Esophagus squamous epithelium (tissue), 5 donors: ENCODE measurements around the gene CACNA1H. TPM values are rescaled to one million over a fixed set of nuclear protein-coding genes. Genes with fewer than 3 reads are reported as not detected.

Source experiments
- DNase-seq: peaks from one replicate; lab custom pipeline; 2025; lab: John Stamatoyannopoulos, UW
- H3K27ac ChIP-seq, 4 donors: fragments of 200-600 bp; sonication (generic); one replicate each; pipeline ENCODE4 v1.5.1; 2016 to 2019; ENCODE audit warnings: mild to moderate bottlenecking in 1 of 4
- H3K27me3 ChIP-seq, 4 donors: fragments of 200-600 bp; sonication (generic); 1 replicate in 3 of 4; 2 replicates in 1 of 4; pipeline versions ENCODE4 v1.5.1 to v1.6.0; 2017 to 2021; ENCODE audit warnings: antibody characterized with exemption in 1 of 4
- H3K36me3 ChIP-seq, 3 donors: fragments of 200-600 bp; sonication (generic); one replicate each; pipeline ENCODE4 v1.5.1; 2016 to 2019
- H3K4me1 ChIP-seq, 3 donors: fragments of 200-600 bp; sonication (generic); one replicate each; pipeline ENCODE4 v1.5.1; 2017 to 2019
- H3K4me3 ChIP-seq, 4 donors: fragments of 200-600 bp; sonication (generic); 1 replicate in 3 of 4; 2 replicates in 1 of 4; pipeline ENCODE4 v1.5.1; 2016 to 2019; ENCODE audit warnings: mild to moderate bottlenecking in 2 of 4, moderate library complexity in 1 of 4
- H3K9me3 ChIP-seq, 3 donors: fragments of 200-600 bp; sonication (generic); one replicate each; pipeline ENCODE4 v1.5.1; 2016 to 2019
- CTCF ChIP-seq, 6 experiments: fragments of 450-650 bp in 4 of 6; fragments of 200-600 bp in 2 of 6; sonication (generic) in 2 of 6; IDR thresholded peaks; one replicate each; pipeline ENCODE4 v1.5.1; 2016 to 2019; ENCODE audit warnings: antibody characterized with exemption in 6 of 6, mild to moderate bottlenecking in 4 of 6, moderate library complexity in 4 of 6
- POLR2A ChIP-seq, 4 donors: fragments of 450-650 bp; IDR thresholded peaks; one replicate each; pipeline ENCODE4 v1.6.1; 2017; ENCODE audit warnings: antibody characterized with exemption in 4 of 4, mild to moderate bottlenecking in 4 of 4, moderate library complexity in 3 of 4
- WGBS, 2 donors: methylation state at CpG; one replicate each; pipeline ENCODE4 v1.1.5; 2018; 5-methylcytosine and 5-hydroxymethylcytosine counted together
- intact Hi-C: fragments of 100-400 bp; cut with DNase I; formaldehyde crosslinking; loops from one replicate; pipeline ENCODE4 v1.15.0; 2022
- total RNA-seq, 4 donors: library from RNA; depleted of rRNA; stranded (reverse); fragments of >200 nt; gene quantifications; one replicate each; pipeline ENCODE4 v1.1.0, GENCODE V29; 2016
- donor health status: DM: yes; HTN: yes; CAD: no.

CACNA1H gene
- 10 to 100 TPM in 1 of 4 donors, 1 to 10 TPM in 3; 1.7 to 14.7 (median 5.6) TPM for total RNA-seq

GRCh38 chr16:1152651-1153259 is at the start of gene CACNA1H:
Gene CACNA1H, plus strand, starts transcription at chr16:1153106. Its CDS starts 632 bp downstream, at chr16:1153738.
- Histone ChIP-seq H3K4me1 (peaks cover 6 to 56% (median 20%) of the 10 kb centered on the region in 3 donors), H3K4me3 (peak within 1 kb of the TSS; percentile 34 to 70 (median 48))
- intact Hi-C loops, result no loop called here

GRCh38 chr16:1103636-1103980 is 49.3 kb upstream of the CACNA1H start:
- 20% methylated on average over 2 of the region's 11 CpGs; no CpG with 5 or more reads in 1 of the 2 donors for WGBS, 2 donors
- Histone ChIP-seq H3K4me3 (no peak overlapping the region), H3K36me3 (no peaks in the 10 kb centered on the region), H3K27ac (no peak overlapping the region), H3K27me3 (peaks cover 5 to 100% (median 14%) of the 10 kb centered on the region in 4 donors), H3K4me1 (peaks cover 0 to 13% (median 4%) of the 10 kb centered on the region in 3 donors), H3K9me3 (no peaks in the 10 kb centered on the region)
- DNase-seq, result no peak
- intact Hi-C loops, result no loop called here
- TF ChIP-seq CTCF (IDR thresholded peaks at IDR 0.05) (no peak), POLR2A (IDR thresholded peaks at IDR 0.05) (no peak)

More at GRCh38 chr16:1152651-1153259, at the start of gene CACNA1H:
- WGBS, 2 donors, result 0% methylated on average over 2 of the region's 98 CpGs; no CpG with 5 or more reads in 1 of the 2 donors
- H3K9me3 ChIP-seq, result no peaks in the 10 kb centered on the region
- no peaks in the 10 kb centered on the region for H3K36me3 ChIP-seq
- peak in 1 of 6 experiments; percentile 16 for TF ChIP-seq CTCF (IDR thresholded peaks at IDR 0.05)
- TF ChIP-seq POLR2A (IDR thresholded peaks at IDR 0.05), result no peak
- peak within 1 kb of the TSS; percentile 68 to 88 (median 82) for H3K27ac ChIP-seq
- no peak for DNase-seq
- H3K27me3 ChIP-seq, result peaks cover 10 to 75% (median 14%) of the 10 kb centered on the region in 4 donors

- Histone ChIP-seq H3K4me3 (no peak overlapping the region), H3K4me1 (peaks cover 0 to 24% (median 4%) of the 10 kb centered on the region in 3 donors), H3K36me3 (no peaks in the 10 kb centered on the region), H3K27me3 (peaks cover 5 to 100% (median 14%) of the 10 kb centered on the region in 4 donors), H3K27ac (no peak overlapping the region), H3K9me3 (no peaks in the 10 kb centered on the region)
- TF ChIP-seq CTCF (IDR thresholded peaks at IDR 0.05) (peak in 5 of 6 experiments; percentile 56 to 76 (median 69)), POLR2A (IDR thresholded peaks at IDR 0.05) (no peak)
- intact Hi-C loops, result no loop called here
- no peak for DNase-seq
- WGBS, 2 donors, result 7 to 30% methylated on average over 3 to 6 of the region's 26 CpGs
These were observed 46.9 kb upstream of the CACNA1H start for GRCh38 chr16:1105888-1106620.

GRCh38 chr16:1106659-1107058 is 46.2 kb upstream of the CACNA1H start:
- intact Hi-C loops, result no loop called here
- H3K4me3 ChIP-seq, result no peak overlapping the region
- 70% methylated on average over 2 of the region's 16 CpGs; no CpG with 5 or more reads in 1 of the 2 donors for WGBS, 2 donors
- TF ChIP-seq CTCF (IDR thresholded peaks at IDR 0.05) (no peak), POLR2A (IDR thresholded peaks at IDR 0.05) (no peak)
- no peak for DNase-seq
- peaks cover 5 to 100% (median 14%) of the 10 kb centered on the region in 4 donors for H3K27me3 ChIP-seq
- H3K36me3 ChIP-seq, result no peaks in the 10 kb centered on the region
- no peaks in the 10 kb centered on the region for H3K9me3 ChIP-seq
- no peak overlapping the region for H3K27ac ChIP-seq
- H3K4me1 ChIP-seq, result peaks cover 0 to 24% (median 4%) of the 10 kb centered on the region in 3 donors

GRCh38 chr16:1107141-1107540 is 45.8 kb upstream of the CACNA1H start:
- H3K4me1 ChIP-seq, result peaks cover 0 to 24% (median 4%) of the 10 kb centered on the region in 3 donors
- H3K27ac ChIP-seq, result no peak overlapping the region
- intact Hi-C loops, result no loop called here
- no peak overlapping the region for H3K4me3 ChIP-seq
- no peaks in the 10 kb centered on the region for H3K9me3 ChIP-seq
- TF ChIP-seq CTCF (IDR thresholded peaks at IDR 0.05) (no peak), POLR2A (IDR thresholded peaks at IDR 0.05) (no peak)
- peaks cover 5 to 100% (median 14%) of the 10 kb centered on the region in 4 donors for H3K27me3 ChIP-seq
- H3K36me3 ChIP-seq, result no peaks in the 10 kb centered on the region
- DNase-seq, result no peak
- whole genome bisulfite sequencing, 2 donors, result no CpG with 5 or more reads among the region's 22 CpGs
